ENCODE results near the gene CTIF.

DNA sequence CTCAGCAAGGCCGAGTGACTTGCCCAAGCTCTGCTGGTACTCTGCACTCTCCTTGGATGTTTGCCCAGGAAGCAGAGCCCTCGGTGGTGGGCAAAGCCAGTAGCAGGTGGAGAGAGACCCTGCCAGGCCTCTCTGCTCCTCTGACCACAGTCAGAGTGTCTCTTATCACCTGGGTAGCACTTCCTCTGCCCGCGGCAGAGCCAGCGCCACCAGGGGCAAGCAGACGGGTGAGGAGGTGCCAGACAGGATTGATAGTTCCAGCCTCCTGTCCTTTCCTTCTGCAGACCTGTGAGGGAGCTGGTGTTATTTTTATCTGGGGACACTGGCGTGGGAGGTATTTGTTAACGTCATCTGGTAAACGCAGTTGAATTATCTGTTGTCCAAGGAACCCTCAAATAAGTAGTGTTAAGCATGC, 259.0 kb downstream of the CTIF start:
- TF ChIP-seq, protein P1, sequence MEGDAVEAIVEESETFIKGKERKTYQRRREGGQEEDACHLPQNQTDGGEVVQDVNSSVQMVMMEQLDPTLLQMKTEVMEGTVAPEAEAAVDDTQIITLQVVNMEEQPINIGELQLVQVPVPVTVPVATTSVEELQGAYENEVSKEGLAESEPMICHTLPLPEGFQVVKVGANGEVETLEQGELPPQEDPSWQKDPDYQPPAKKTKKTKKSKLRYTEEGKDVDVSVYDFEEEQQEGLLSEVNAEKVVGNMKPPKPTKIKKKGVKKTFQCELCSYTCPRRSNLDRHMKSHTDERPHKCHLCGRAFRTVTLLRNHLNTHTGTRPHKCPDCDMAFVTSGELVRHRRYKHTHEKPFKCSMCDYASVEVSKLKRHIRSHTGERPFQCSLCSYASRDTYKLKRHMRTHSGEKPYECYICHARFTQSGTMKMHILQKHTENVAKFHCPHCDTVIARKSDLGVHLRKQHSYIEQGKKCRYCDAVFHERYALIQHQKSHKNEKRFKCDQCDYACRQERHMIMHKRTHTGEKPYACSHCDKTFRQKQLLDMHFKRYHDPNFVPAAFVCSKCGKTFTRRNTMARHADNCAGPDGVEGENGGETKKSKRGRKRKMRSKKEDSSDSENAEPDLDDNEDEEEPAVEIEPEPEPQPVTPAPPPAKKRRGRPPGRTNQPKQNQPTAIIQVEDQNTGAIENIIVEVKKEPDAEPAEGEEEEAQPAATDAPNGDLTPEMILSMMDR (IDR thresholded peaks at IDR 0.05; ENCODE audit: low read depth, low read length), result no peak
- no peak for TF ChIP-seq EZH2phosphoT487 (IDR thresholded peaks at IDR 0.05; ENCODE audit: low read depth)
